Measurements from ENCODE around the gene FBXO3. TPM values are rescaled to one million over a fixed set of nuclear protein-coding genes. Genes with fewer than 3 reads are reported as not detected.
A peak's percentile ranks its signal among the peaks of the same experiment; 100 is the strongest.

FBXO3 gene
- total RNA-seq, 4 donors from 2014 or later, result 31.2 to 45.8 (median 33.4) TPM

- Histone ChIP-seq H3K4me3 (peak within 1 kb of the TSS; percentile 78 to 96 (median 88)), H3K36me3 (no peaks in the 10 kb centered on the region), H3K27ac (peak within 1 kb of the TSS; percentile 92 to 99 (median 98)), H3K27me3 (no peaks in the 10 kb centered on the region), H3K9me3 (no peaks in the 10 kb centered on the region), H3K4me1 (peaks cover 39 to 43% of the 10 kb centered on the region in 2 donors)
- DNase-seq (peak; percentile 97), ATAC-seq (peak; percentile 78 to 84)
- in situ Hi-C loops (cut with MboI; ENCODE audit: low sequenced_read_pairs in 4 of 4) (no loop called here), intact Hi-C loops (cut with DNase I; ENCODE audit: low total_unique reads) (loop anchor here (2.0 to 5.0 kb wide), 3 partner anchors 19 to 479 kb away; partner anchors contain the start of genes C11orf91 and HIPK3)
- TF ChIP-seq POLR2A (IDR thresholded peaks at IDR 0.05) (peak; percentile 94 to 99), CTCF (IDR thresholded peaks at IDR 0.05 in 4 of 5, conservative IDR thresholded peaks at IDR 0.05 in 1 of 5) (peak in 1 of 5 experiments; percentile 18)
Measured at GRCh38 chr11:33736148-33736812, 38.0 kb downstream of the FBXO3 start, which contains the start of gene CD59. Gene CD59 (minus strand): TSS chr11:33736423. CDS start chr11:33722445, 13,978 bp downstream.

- in situ Hi-C loops (cut with MboI; ENCODE audit: low sequenced_read_pairs in 4 of 4), result no loop called here
- H3K4me1 ChIP-seq, result peaks cover 46 to 51% of the 10 kb centered on the region in 2 donors
- H3K36me3 ChIP-seq, result no peaks in the 10 kb centered on the region
- ATAC-seq (peak; percentile 22 to 34), DNase-seq (no peak)
- H3K27me3 ChIP-seq, result no peaks in the 10 kb centered on the region
- peak overlapping the region; percentile 78 to 96 (median 88) for H3K4me3 ChIP-seq
- TF ChIP-seq CTCF (IDR thresholded peaks at IDR 0.05 in 4 of 5, conservative IDR thresholded peaks at IDR 0.05 in 1 of 5) (peak in 2 of 5 experiments; percentile 11 to 16), POLR2A (IDR thresholded peaks at IDR 0.05) (no peak)
- no peaks in the 10 kb centered on the region for H3K9me3 ChIP-seq
- intact Hi-C loops (cut with DNase I; ENCODE audit: low total_unique reads), result loop anchor here (2.0 to 5.0 kb wide), 3 partner anchors 19 to 478 kb away; partner anchors contain the start of genes C11orf91 and HIPK3
- H3K27ac ChIP-seq, result peak overlapping the region; percentile 92 to 99 (median 98)
Measured at GRCh38 chr11:33735271-33736147, 38.8 kb downstream of the FBXO3 start.

GRCh38 chr11:33734441-33735270 is 39.7 kb downstream of the FBXO3 start:
- TF ChIP-seq CTCF (IDR thresholded peaks at IDR 0.05 in 4 of 5, conservative IDR thresholded peaks at IDR 0.05 in 1 of 5) (no peak), POLR2A (IDR thresholded peaks at IDR 0.05) (peak in 1 of 2 donors; percentile 23)

GRCh38 chr11:33733980-33734379 is 40.3 kb downstream of the FBXO3 start:
- peak in 1 of 2 donors; percentile 8 for ATAC-seq
- DNase-seq, result no peak
- Histone ChIP-seq H3K36me3 (no peaks in the 10 kb centered on the region), H3K9me3 (no peaks in the 10 kb centered on the region), H3K4me1 (peaks cover 62 to 66% of the 10 kb centered on the region in 2 donors), H3K4me3 (peak overlapping the region; percentile 78 to 96 (median 88)), H3K27ac (peak overlapping the region; percentile 92 to 99 (median 98)), H3K27me3 (no peaks in the 10 kb centered on the region)
- in situ Hi-C loops (cut with MboI; ENCODE audit: low sequenced_read_pairs in 4 of 4) (no loop called here), intact Hi-C loops (cut with DNase I; ENCODE audit: low total_unique reads) (no loop called here)
- no peak for TF ChIP-seq CTCF (IDR thresholded peaks at IDR 0.05 in 4 of 5, conservative IDR thresholded peaks at IDR 0.05 in 1 of 5)
- TF ChIP-seq POLR2A (IDR thresholded peaks at IDR 0.05), result no peak

More at GRCh38 chr11:33734441-33735270, 39.7 kb downstream of the FBXO3 start:
- Histone ChIP-seq H3K4me3 (peak overlapping the region; percentile 78 to 96 (median 88)), H3K36me3 (no peaks in the 10 kb centered on the region), H3K27ac (peak overlapping the region; percentile 92 to 99 (median 98)), H3K9me3 (no peaks in the 10 kb centered on the region), H3K27me3 (no peaks in the 10 kb centered on the region), H3K4me1 (peaks cover 55 to 59% of the 10 kb centered on the region in 2 donors)
- DNase-seq (no peak), ATAC-seq (peak; percentile 18 to 23)
- in situ Hi-C loops (cut with MboI; ENCODE audit: low sequenced_read_pairs in 4 of 4) (no loop called here), intact Hi-C loops (cut with DNase I; ENCODE audit: low total_unique reads) (loop anchor here (5.0 kb wide), 1 partner anchor 477 kb away; the partner anchor contains the start of gene HIPK3)
